K562 (cell line): ENCODE data around the gene C9orf153. TPM values are rescaled to one million over a fixed set of nuclear protein-coding genes. Genes with fewer than 3 reads are reported as not detected.

Experiments
- ATAC-seq: fragments of 200-7000 bp; cut with Tn5 transposase; 3 replicates; pipeline ENCODE4 v1.9.1; 2020; ENCODE audit warnings: moderate library complexity
- BruUV-seq: library from RNA; stranded (reverse); fragments of 400-500 nt; replicated peaks from 2 replicates; lab custom pipeline; 2021; lab: Mats Ljungman, UMichigan
- CTCF ChIA-PET: fragments of 300-600 bp; formaldehyde crosslinking; extraction: SDS; loops from one replicate; lab custom pipeline; 2021; ENCODE audit warnings: low intra/inter-chr PET ratio; lab: Yijun Ruan, JAX
- POLR2A ChIA-PET: fragments of 300-600, 350-650 bp; sonication (Branson Sonifier 250); formaldehyde crosslinking; extraction: SDS; loops from one replicate; lab custom pipeline; 2021; ENCODE audit warnings: antibody characterized with exemption, inconsistent platforms; lab: Yijun Ruan, JAX
- DNase-seq, 4 experiments: peaks; one replicate each; pipeline versions ENCODE4 v3.0.0 to v3.0.0-alpha.2; 2011 to 2018; ENCODE audit warnings: low spot score in 3 of 4, mixed read lengths in 3 of 4; ENCODE audit errors: extremely low read depth in 1 of 4
- FAIRE-seq: peaks from 2 replicates; lab custom pipeline; 2011; peaks lifted over from hg19 to GRCh38; lab: Jason Lieb, UNC
- H2AFZ ChIP-seq: 2 replicates; pipeline ENCODE4 v1.6.0; 2011; ENCODE audit warnings: low read depth, low read length, control low read depth, inconsistent platforms
- H3K27ac ChIP-seq: fragments of 200-600 bp; 3 replicates; pipeline ENCODE4 v1.8.0; 2011; ENCODE audit warnings: low read depth, mild to moderate bottlenecking, control low read depth, inconsistent platforms, low read length, moderate library complexity, mixed read lengths; ENCODE audit errors: extremely low read depth
- H3K27me3 ChIP-seq, 2 experiments: fragments of 300-600 bp in 1 of 2; 2 replicates in 1 of 2; 3 replicates in 1 of 2; pipeline versions ENCODE4 v1.6.0 to v1.8.0; 2011; ENCODE audit warnings: inconsistent platforms in 2 of 2, low read length in 2 of 2, mild to moderate bottlenecking in 1 of 2, mixed read lengths in 1 of 2, moderate library complexity in 1 of 2; ENCODE audit not compliant: control insufficient read depth in 2 of 2, insufficient read depth in 2 of 2
- H3K36me3 ChIP-seq: fragments of 300-600 bp; 3 replicates; pipeline ENCODE4 v1.8.0; 2011; ENCODE audit warnings: mild to moderate bottlenecking, low read length, inconsistent platforms; ENCODE audit not compliant: control insufficient read depth, insufficient read depth
- H3K4me1 ChIP-seq, 2 experiments: fragments of 200-600 bp in 1 of 2; replicated peaks in 1 of 2; 2 replicates in 1 of 2; 3 replicates in 1 of 2; pipeline versions ENCODE4 v1.5.1 to v1.8.0; 2011; ENCODE audit warnings: inconsistent platforms in 2 of 2, low read length in 2 of 2, mild to moderate bottlenecking in 1 of 2, mixed read lengths in 1 of 2, moderate library complexity in 1 of 2; ENCODE audit not compliant: control insufficient read depth in 2 of 2, insufficient read depth in 2 of 2
- H3K4me2 ChIP-seq: 2 replicates; pipeline ENCODE4 v1.6.1; 2011; ENCODE audit warnings: low read length, control low read depth, inconsistent platforms, mixed read lengths; ENCODE audit not compliant: insufficient read depth
- H3K4me3 ChIP-seq: fragments of 200-600 bp; sonication (generic), shearing (Covaris generic); 2 replicates; pipeline ENCODE4 v1.5.1; 2016; ENCODE audit warnings: control low read depth, inconsistent platforms
- H3K79me2 ChIP-seq: fragments of 200-600 bp; 3 replicates; pipeline ENCODE4 v1.8.0; 2011; ENCODE audit warnings: low read length, inconsistent platforms; ENCODE audit not compliant: control insufficient read depth, insufficient read depth
- H3K9ac ChIP-seq, 2 experiments: 2 replicates each; pipeline versions ENCODE4 v1.6.0 to v1.6.1; 2011; ENCODE audit warnings: low read depth in 2 of 2, low read length in 2 of 2, control low read depth in 1 of 2, inconsistent platforms in 1 of 2, mild to moderate bottlenecking in 1 of 2, mixed read lengths in 1 of 2; ENCODE audit not compliant: insufficient read depth in 1 of 2
- H3K9me1 ChIP-seq: one replicate; pipeline ENCODE4 v1.6.0; 2011; ENCODE audit warnings: inconsistent platforms, mild to moderate bottlenecking, low read length, moderate library complexity; ENCODE audit not compliant: control insufficient read depth, insufficient read depth
- H3K9me3 ChIP-seq: replicated peaks from 2 replicates; pipeline ENCODE4 v1.5.1; 2011; ENCODE audit warnings: low read depth, low read length, inconsistent platforms; ENCODE audit not compliant: control insufficient read depth, insufficient read depth
- H4K20me1 ChIP-seq: replicated peaks from 2 replicates; pipeline ENCODE4 v1.6.1; 2011; ENCODE audit warnings: low read length, inconsistent platforms, mixed read lengths; ENCODE audit not compliant: control insufficient read depth, insufficient read depth
- CREBBP ChIP-seq: IDR thresholded peaks from one replicate; pipeline ENCODE4 v1.6.1; 2012; ENCODE audit warnings: low read depth, mild to moderate bottlenecking, control low read depth, inconsistent platforms, low read length
- CREM ChIP-seq: IDR thresholded peaks from 2 replicates; pipeline ENCODE4 v1.6.1; 2014; ENCODE audit warnings: antibody characterized with exemption, low read depth
- HLTF ChIP-seq: fragments of 450-650 bp; IDR thresholded peaks from 2 replicates; pipeline ENCODE4 v1.6.1; 2016
- HNRNPK ChIP-seq: fragments of 200-400 bp; formaldehyde crosslinking; IDR thresholded peaks from one replicate; pipeline ENCODE4 v1.6.1; 2018; ENCODE audit warnings: mild to moderate bottlenecking, low read depth, low read length; ENCODE audit not compliant: poor library complexity, severe bottlenecking
- L3MBTL2 ChIP-seq: fragments of 450-650 bp; IDR thresholded peaks from 2 replicates; pipeline ENCODE4 v1.6.1; 2016; ENCODE audit warnings: mild to moderate bottlenecking, moderate library complexity
- PHF8 ChIP-seq: fragments of 200-600 bp; sonication (generic); IDR thresholded peaks from 2 replicates; pipeline ENCODE4 v1.6.1; 2012; ENCODE audit warnings: mixed run types, mild to moderate bottlenecking, inconsistent platforms, low read length, moderate library complexity, borderline replicate concordance
- RFX1 ChIP-seq: fragments of 450-650 bp; IDR thresholded peaks from 2 replicates; pipeline ENCODE4 v1.6.1; 2016; ENCODE audit warnings: mild to moderate bottlenecking, moderate library complexity
- RUNX1 ChIP-seq: sonication (generic); IDR thresholded peaks from 2 replicates; pipeline ENCODE4 v1.6.1; 2016; ENCODE audit warnings: antibody characterized with exemption, low read depth
- SAP30 ChIP-seq: fragments of 200-600 bp; sonication (generic); IDR thresholded peaks from 2 replicates; pipeline ENCODE4 v1.6.1; 2012; ENCODE audit warnings: borderline replicate concordance, low read depth, mild to moderate bottlenecking, moderate library complexity, low read length, control low read depth, inconsistent platforms; ENCODE audit not compliant: insufficient read depth, poor library complexity, severe bottlenecking
- SMARCE1 ChIP-seq: fragments of 450-650 bp; IDR thresholded peaks from 2 replicates; pipeline ENCODE4 v1.7.1; 2016; ENCODE audit warnings: mild to moderate bottlenecking
- TAF9B ChIP-seq: fragments of 450-650 bp; IDR thresholded peaks from 2 replicates; pipeline ENCODE4 v1.6.1; 2018; ENCODE audit warnings: mild to moderate bottlenecking; ENCODE audit not compliant: partially characterized antibody
- TEAD4 ChIP-seq, 2 experiments: sonication (generic) in 1 of 2; formaldehyde crosslinking in 1 of 2; IDR thresholded peaks; 2 replicates each; pipeline versions ENCODE4 v1.6.1 to v1.8.0; 2012 to 2022; ENCODE audit warnings: borderline replicate concordance in 1 of 2, inconsistent platforms in 1 of 2, low read length in 1 of 2, mild to moderate bottlenecking in 1 of 2, missing genetic modification reagents in 1 of 2
- ZKSCAN1 ChIP-seq: fragments of 150-350 bp; IDR thresholded peaks from 2 replicates; pipeline ENCODE4 v1.6.1; 2016; ENCODE audit warnings: low read depth, low read length
- ZKSCAN3 ChIP-seq: fragments of 250-450 bp; sonication (Bioruptor Pico); IDR thresholded peaks from 2 replicates; pipeline ENCODE4 v1.4.0; 2020
- ZNF274 ChIP-seq: IDR thresholded peaks from 2 replicates; pipeline ENCODE4 v1.6.1; 2011; ENCODE audit warnings: low read depth, mild to moderate bottlenecking, low read length, moderate library complexity, borderline replicate concordance
- ZNF717 ChIP-seq: fragments of 250-450 bp; sonication (Bioruptor Pico); IDR thresholded peaks from 2 replicates; pipeline ENCODE4 v1.5.0; 2021
- ZNF79 ChIP-seq: fragments of 250-450 bp; sonication (Bioruptor Pico); IDR thresholded peaks from 2 replicates; pipeline ENCODE4 v1.4.0; 2020; ENCODE audit warnings: low read depth, mild to moderate bottlenecking, moderate library complexity
- WGBS: fragments of 100-300 bp; shearing (Covaris generic); methylation state at CpG from one replicate; pipeline ENCODE4 v1.1.6; 2016; ENCODE audit warnings: low coverage, mixed read lengths; ENCODE audit not compliant: insufficient coverage; ENCODE audit errors: missing lambda C conversion rate; 5-methylcytosine and 5-hydroxymethylcytosine counted together
- in situ Hi-C: fragments of 300-500 bp; cut with MboI; formaldehyde crosslinking; loops from 4 replicates; pipeline ENCODE4 v1.15.0; 2018; ENCODE audit warnings: inconsistent platforms, mixed read lengths
- intact Hi-C: fragments of 100-400 bp; cut with micrococcal nuclease; formaldehyde crosslinking; loops from 2 replicates; pipeline ENCODE4 v1.14.2; 2022
- polyA plus RNA-seq, 8 experiments: library from polyadenylated mRNA; depleted of rRNA in 4 of 8; stranded (reverse) in 5 of 8; unstranded in 3 of 8; fragments of >200 nt; fragmentation: Nextera tagmentation in 2 of 8; fragmentation: Illumina TruSeq in 1 of 8; extraction: Ambion mirVana in 2 of 8; extraction: Trizol in 1 of 8; gene quantifications; 2 replicates each; pipeline versions ENCODE4 v1.2.1 to v1.2.3, GENCODE V29; 2011 to 2014; ENCODE audit warnings: inconsistent platforms in 1 of 8, missing spikeins in 1 of 8
- total RNA-seq, 7 experiments: library from RNA; depleted of rRNA in 6 of 7; stranded (reverse); fragments of >200 nt in 6 of 7; fragmentation: Illumina TruSeq in 2 of 7; extraction: Trizol in 2 of 7; gene quantifications; 2 replicates each; pipeline versions ENCODE4 v1.2.1 to v1.2.3, GENCODE V29; 2011 to 2021; ENCODE audit warnings: low replicate concordance in 1 of 7
- TF ChIP-seq, protein P1 (sequence below): fragments of 250-450 bp; sonication (Bioruptor Pico); IDR thresholded peaks from 2 replicates; pipeline ENCODE4 v1.8.0; 2021; ENCODE audit warnings: moderate library complexity, mild to moderate bottlenecking, inconsistent platforms
- TF ChIP-seq, protein P2 (sequence below): IDR thresholded peaks from 3 replicates; pipeline ENCODE4 v1.6.1; 2011; ENCODE audit warnings: borderline replicate concordance, mild to moderate bottlenecking, moderate library complexity; ENCODE audit not compliant: insufficient read length; ENCODE audit errors: extremely low read depth

Gene C9orf153
- total and polyA plus RNA-seq, 9 of the 15 experiments (the other 6 are each of a cell fraction or from before 2014, with no cell fraction given) = 0.07 to 1.2 (median 0.11) TPM; not detected in 5

DNA sequence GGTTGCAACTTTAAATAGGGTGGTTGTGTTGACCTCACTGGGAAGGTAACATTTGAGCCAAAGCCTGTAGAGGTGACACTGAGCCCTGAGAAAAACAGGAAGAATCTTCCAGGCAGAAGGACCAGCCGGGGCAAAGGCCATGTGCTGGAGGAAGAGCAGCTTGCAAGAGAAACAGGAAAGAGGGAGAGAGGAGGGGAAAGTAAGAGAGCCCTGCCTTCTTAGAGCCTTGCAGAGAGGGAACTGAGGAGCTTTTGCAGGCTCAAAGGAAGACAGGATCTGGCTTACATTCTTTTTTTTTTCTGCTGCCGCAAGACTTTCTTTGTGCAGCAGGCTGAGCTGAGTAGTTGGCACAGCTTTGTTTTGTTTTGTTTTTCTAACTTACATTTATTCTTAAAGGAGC, 17.4 kb downstream of the C9orf153 start:
- in situ Hi-C loops = loop anchor here (25.0 kb wide), 1 partner anchor 430 kb away; no protein-coding TSS in a partner anchor
- intact Hi-C loops = no loop called here
- TF ChIP-seq L3MBTL2 = no peak
- TF ChIP-seq, protein P1, sequence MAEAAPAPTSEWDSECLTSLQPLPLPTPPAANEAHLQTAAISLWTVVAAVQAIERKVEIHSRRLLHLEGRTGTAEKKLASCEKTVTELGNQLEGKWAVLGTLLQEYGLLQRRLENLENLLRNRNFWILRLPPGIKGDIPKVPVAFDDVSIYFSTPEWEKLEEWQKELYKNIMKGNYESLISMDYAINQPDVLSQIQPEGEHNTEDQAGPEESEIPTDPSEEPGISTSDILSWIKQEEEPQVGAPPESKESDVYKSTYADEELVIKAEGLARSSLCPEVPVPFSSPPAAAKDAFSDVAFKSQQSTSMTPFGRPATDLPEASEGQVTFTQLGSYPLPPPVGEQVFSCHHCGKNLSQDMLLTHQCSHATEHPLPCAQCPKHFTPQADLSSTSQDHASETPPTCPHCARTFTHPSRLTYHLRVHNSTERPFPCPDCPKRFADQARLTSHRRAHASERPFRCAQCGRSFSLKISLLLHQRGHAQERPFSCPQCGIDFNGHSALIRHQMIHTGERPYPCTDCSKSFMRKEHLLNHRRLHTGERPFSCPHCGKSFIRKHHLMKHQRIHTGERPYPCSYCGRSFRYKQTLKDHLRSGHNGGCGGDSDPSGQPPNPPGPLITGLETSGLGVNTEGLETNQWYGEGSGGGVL (CRISPR knock-in tag) = no peak
- TF ChIP-seq TAF9B = no peak
- no peak for TF ChIP-seq SMARCE1
- TF ChIP-seq, protein P2, sequence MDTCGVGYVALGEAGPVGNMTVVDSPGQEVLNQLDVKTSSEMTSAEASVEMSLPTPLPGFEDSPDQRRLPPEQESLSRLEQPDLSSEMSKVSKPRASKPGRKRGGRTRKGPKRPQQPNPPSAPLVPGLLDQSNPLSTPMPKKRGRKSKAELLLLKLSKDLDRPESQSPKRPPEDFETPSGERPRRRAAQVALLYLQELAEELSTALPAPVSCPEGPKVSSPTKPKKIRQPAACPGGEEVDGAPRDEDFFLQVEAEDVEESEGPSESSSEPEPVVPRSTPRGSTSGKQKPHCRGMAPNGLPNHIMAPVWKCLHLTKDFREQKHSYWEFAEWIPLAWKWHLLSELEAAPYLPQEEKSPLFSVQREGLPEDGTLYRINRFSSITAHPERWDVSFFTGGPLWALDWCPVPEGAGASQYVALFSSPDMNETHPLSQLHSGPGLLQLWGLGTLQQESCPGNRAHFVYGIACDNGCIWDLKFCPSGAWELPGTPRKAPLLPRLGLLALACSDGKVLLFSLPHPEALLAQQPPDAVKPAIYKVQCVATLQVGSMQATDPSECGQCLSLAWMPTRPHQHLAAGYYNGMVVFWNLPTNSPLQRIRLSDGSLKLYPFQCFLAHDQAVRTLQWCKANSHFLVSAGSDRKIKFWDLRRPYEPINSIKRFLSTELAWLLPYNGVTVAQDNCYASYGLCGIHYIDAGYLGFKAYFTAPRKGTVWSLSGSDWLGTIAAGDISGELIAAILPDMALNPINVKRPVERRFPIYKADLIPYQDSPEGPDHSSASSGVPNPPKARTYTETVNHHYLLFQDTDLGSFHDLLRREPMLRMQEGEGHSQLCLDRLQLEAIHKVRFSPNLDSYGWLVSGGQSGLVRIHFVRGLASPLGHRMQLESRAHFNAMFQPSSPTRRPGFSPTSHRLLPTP = no peak
- TF ChIP-seq RFX1 = no peak
- TF ChIP-seq ZNF79 (CRISPR knock-in tag) = no peak
- no peak for TF ChIP-seq ZKSCAN3 (CRISPR knock-in tag)
- TF ChIP-seq SAP30 = no peak
- no peak for TF ChIP-seq ZKSCAN1
- no peak for TF ChIP-seq RUNX1
- no peak for TF ChIP-seq HNRNPK
- no peak for TF ChIP-seq HLTF
- no peak for TF ChIP-seq CREBBP
- TF ChIP-seq ZNF717 (CRISPR knock-in tag) = no peak
- TF ChIP-seq CREM = no peak
- TF ChIP-seq ZNF274 = no peak
- TF ChIP-seq TEAD4 (IDR thresholded peaks at IDR 0.05; ENCODE audit: low read length) = no peak
- TF ChIP-seq TEAD4 (CRISPR knock-in tag; IDR thresholded peaks at IDR 0.05; ENCODE audit: borderline replicate concordance) = no peak
- no peak for TF ChIP-seq PHF8
- H3K27me3 ChIP-seq = peaks cover 3 to 4% of the 10 kb centered on the region in 2 experiments; a peak in 1 of 5 replicates
- CTCF ChIA-PET = no interaction called here
- H4K20me1 ChIP-seq = no peaks in the 10 kb centered on the region
- FAIRE-seq = no peak
- H3K4me1 ChIP-seq = no peaks in the 10 kb centered on the region
- no peak for ATAC-seq
- 40% methylated on average over 2 of the region's 2 CpGs for WGBS
- no peaks in the 10 kb centered on the region for H3K9me3 ChIP-seq
- no peak overlapping the region for H3K4me3 ChIP-seq
- no peaks in the 10 kb centered on the region for H3K79me2 ChIP-seq
- DNase-seq = no peak
- no peak overlapping the region for H2AFZ ChIP-seq
- H3K27ac ChIP-seq = no peak overlapping the region
- no peaks in the 10 kb centered on the region for H3K36me3 ChIP-seq
- H3K9ac ChIP-seq = no peak overlapping the region
- no peak overlapping the region for H3K4me2 ChIP-seq
- no peaks in the 10 kb centered on the region for H3K9me1 ChIP-seq
- POLR2A ChIA-PET = interaction anchor here (0.8 kb wide), 1 partner anchor 15 kb away, joined by 3 read pairs; no protein-coding TSS in a partner anchor
- BruUV-seq = no TSS peak
